ENCODE data around the gene BCDIN3D. TPM values are rescaled to one million over a fixed set of nuclear protein-coding genes. Genes with fewer than 3 reads are reported as not detected.

Gene BCDIN3D
- total RNA-seq, 2 donors from 2014 or later: 1.3 to 3.6 TPM

GRCh38 chr12:49791700-49792099 is 51.2 kb downstream of the BCDIN3D start:
- ATAC-seq (no peak), DNase-seq (no peak)
- H3K27me3 ChIP-seq: no peaks in the 10 kb centered on the region
- intact Hi-C loops (cut with DNase I): no loop called here
- TF ChIP-seq POLR2A (IDR thresholded peaks at IDR 0.05): no peak
- TF ChIP-seq CTCF (IDR thresholded peaks at IDR 0.05): no peak
- H3K9me3 ChIP-seq: no peaks in the 10 kb centered on the region
- no peak overlapping the region for H3K4me3 ChIP-seq
- H3K4me1 ChIP-seq: no peaks in the 10 kb centered on the region
- WGBS, 2 donors: 92 to 96% methylated on average over 10 to 22 of the region's 23 CpGs
- no peak overlapping the region for H3K27ac ChIP-seq
- H3K36me3 ChIP-seq (replicated peaks in 1 of 2; ENCODE audit: insufficient read depth in 1 of 2, low read depth in 2 of 2): peaks cover 0 to under 1% of the 10 kb centered on the region in 2 donors

- H3K9me3 ChIP-seq: no peaks in the 10 kb centered on the region
- H3K36me3 ChIP-seq (replicated peaks in 1 of 2; ENCODE audit: insufficient read depth in 1 of 2, low read depth in 2 of 2): no peaks in the 10 kb centered on the region
- DNase-seq (no peak), ATAC-seq (no peak)
- H3K27ac ChIP-seq: no peak overlapping the region
- H3K4me3 ChIP-seq: no peak overlapping the region
- H3K27me3 ChIP-seq: no peaks in the 10 kb centered on the region
- H3K4me1 ChIP-seq: no peaks in the 10 kb centered on the region
- intact Hi-C loops (cut with DNase I): no loop called here
- TF ChIP-seq CTCF (IDR thresholded peaks at IDR 0.05) (no peak), POLR2A (IDR thresholded peaks at IDR 0.05) (no peak)
- WGBS, 2 donors: 84 to 89% methylated on average over 19 to 21 of the region's 22 CpGs
Measured at GRCh38 chr12:49790741-49791555, 52.0 kb downstream of the BCDIN3D start.

- H3K27me3 ChIP-seq: no peaks in the 10 kb centered on the region
- intact Hi-C loops (cut with DNase I): no loop called here
- H3K4me3 ChIP-seq: no peak overlapping the region
- no peak overlapping the region for H3K27ac ChIP-seq
- 64 to 67% methylated on average over 3 of the region's 3 CpGs for WGBS, 2 donors
- H3K36me3 ChIP-seq (replicated peaks in 1 of 2; ENCODE audit: insufficient read depth in 1 of 2, low read depth in 2 of 2): no peaks in the 10 kb centered on the region
- TF ChIP-seq CTCF (IDR thresholded peaks at IDR 0.05): no peak
- TF ChIP-seq POLR2A (IDR thresholded peaks at IDR 0.05): no peak
- H3K4me1 ChIP-seq: no peaks in the 10 kb centered on the region
- no peaks in the 10 kb centered on the region for H3K9me3 ChIP-seq
- DNase-seq: no peak
- no peak for ATAC-seq
Measured at GRCh38 chr12:49789992-49790391, 52.9 kb downstream of the BCDIN3D start.

DNA sequence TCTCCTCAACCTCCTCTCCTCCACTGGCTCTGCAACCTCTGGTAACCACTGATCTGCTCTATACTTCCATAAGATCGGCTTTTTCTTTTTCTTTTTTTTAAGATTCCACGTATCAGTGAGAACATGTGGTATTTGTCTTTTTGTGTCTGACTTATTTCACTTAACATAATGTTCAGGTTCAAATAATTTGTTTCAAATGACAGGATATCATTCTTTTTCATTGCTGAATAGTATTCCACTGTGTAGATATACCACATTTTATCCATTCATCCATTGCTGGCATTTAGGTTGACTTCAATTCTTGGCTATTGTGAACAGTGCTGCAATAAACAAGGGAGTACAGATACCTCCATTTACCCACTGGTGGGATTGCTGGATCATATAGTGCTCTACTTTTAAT is 55.2 kb downstream of the BCDIN3D start:
- DNase-seq (no peak), ATAC-seq (no peak)
- H3K36me3 ChIP-seq (replicated peaks in 1 of 2; ENCODE audit: insufficient read depth in 1 of 2, low read depth in 2 of 2): no peaks in the 10 kb centered on the region
- H3K4me3 ChIP-seq: no peak overlapping the region
- TF ChIP-seq CTCF (IDR thresholded peaks at IDR 0.05) (no peak), POLR2A (IDR thresholded peaks at IDR 0.05) (no peak)
- no peak overlapping the region for H3K27ac ChIP-seq
- WGBS, 2 donors: 95 to 98% methylated on average over 2 of the region's 2 CpGs
- H3K4me1 ChIP-seq: no peaks in the 10 kb centered on the region
- intact Hi-C loops (cut with DNase I): no loop called here
- H3K27me3 ChIP-seq: no peaks in the 10 kb centered on the region
- H3K9me3 ChIP-seq: no peaks in the 10 kb centered on the region

Other genes starting within 250 kb of the BCDIN3D start
- under 1 TPM in 1 of 2 donors, not detected in 1; 0.78 TPM for gene FAM186B, start 237.5 kb downstream of the BCDIN3D start, total RNA-seq
- gene PRPF40B, start 219.5 kb downstream of the BCDIN3D start, total RNA-seq: 1 to 10 TPM; 6.3 to 9.3 TPM
- 1 to 10 TPM; 3.0 to 6.2 TPM for gene FMNL3, start 135.7 kb downstream of the BCDIN3D start, total RNA-seq
- gene TMBIM6, start 101.5 kb downstream of the BCDIN3D start, total RNA-seq: 100 to 1,000 TPM; 234 to 256 TPM
- 10 to 100 TPM; 10.1 to 13.2 TPM for gene NCKAP5L, start 14.7 kb downstream of the BCDIN3D start, total RNA-seq
- gene FAIM2, start 60.8 kb upstream of the BCDIN3D start, total RNA-seq: 1 to 10 TPM; 1.0 to 4.9 TPM
- gene AQP2, start 107.6 kb upstream of the BCDIN3D start, total RNA-seq: not detected
- gene AQP5, start 118.8 kb upstream of the BCDIN3D start, total RNA-seq: 1 to 10 TPM; 1.3 to 2.1 TPM
- gene AQP6, start 129.8 kb upstream of the BCDIN3D start, total RNA-seq: not detected
- 1 to 10 TPM; 3.9 to 4.6 TPM for gene RACGAP1, start 182.4 kb upstream of the BCDIN3D start, total RNA-seq
- under 1 TPM; 0.52 to 0.99 TPM for gene ASIC1, start 214.5 kb upstream of the BCDIN3D start, total RNA-seq
- gene SMARCD1, start 242.2 kb upstream of the BCDIN3D start, total RNA-seq: 10 to 100 TPM; 34.2 to 52.7 TPM